Activated naive CD8-positive, alpha-beta T cell treated with anti-CD3 and anti-CD28 coated beads, Interleukin-2, amount 10 ng/mL, durations not matched to agents 7 days and 5 days (primary cell): ENCODE data around the gene CYFIP1. TPM values are rescaled to one million over a fixed set of nuclear protein-coding genes. Genes with fewer than 3 reads are reported as not detected.

Source experiments
- ATAC-seq: fragments of 150-1000 bp; cut with Tn5 transposase; one replicate; pipeline ENCODE4 v1.10.0; 2021; ENCODE audit warnings: low read depth, moderate library complexity
- POLR2A ChIA-PET: fragments of 350-600 bp; sonication (Branson Sonifier 250); formaldehyde crosslinking; loops from one replicate; lab custom pipeline; 2021; ENCODE audit warnings: antibody characterized with exemption; lab: Charles Lee
- DNase-seq: peaks from one replicate; pipeline ENCODE4 v3.0.0; 2021
- H3K27ac Mint-ChIP-seq: one replicate; pipeline ENCODE4 v1.8.0; 2022; ENCODE audit warnings: mild to moderate bottlenecking, mixed read lengths
- H3K27me3 Mint-ChIP-seq: one replicate; pipeline ENCODE4 v1.8.0; 2022; ENCODE audit warnings: mild to moderate bottlenecking, moderate library complexity, mixed read lengths
- H3K36me3 Mint-ChIP-seq: one replicate; pipeline ENCODE4 v1.8.0; 2021; ENCODE audit warnings: mild to moderate bottlenecking, mixed read lengths
- H3K4me1 Mint-ChIP-seq: one replicate; pipeline ENCODE4 v1.8.0; 2021; ENCODE audit warnings: mixed read lengths
- H3K4me3 Mint-ChIP-seq: one replicate; pipeline ENCODE4 v1.8.0; 2022; ENCODE audit warnings: mild to moderate bottlenecking, moderate library complexity, mixed read lengths
- H3K9me3 Mint-ChIP-seq: one replicate; pipeline ENCODE4 v1.8.0; 2021; ENCODE audit warnings: mixed read lengths
- total RNA-seq, 2 experiments: library from RNA; stranded (reverse); gene quantifications; one replicate each; pipeline ENCODE4 v1.2.3, GENCODE V29; 2021

CYFIP1 gene
- total RNA-seq, 2 experiments from 2014 or later: 12.6 to 12.7 TPM

DNA sequence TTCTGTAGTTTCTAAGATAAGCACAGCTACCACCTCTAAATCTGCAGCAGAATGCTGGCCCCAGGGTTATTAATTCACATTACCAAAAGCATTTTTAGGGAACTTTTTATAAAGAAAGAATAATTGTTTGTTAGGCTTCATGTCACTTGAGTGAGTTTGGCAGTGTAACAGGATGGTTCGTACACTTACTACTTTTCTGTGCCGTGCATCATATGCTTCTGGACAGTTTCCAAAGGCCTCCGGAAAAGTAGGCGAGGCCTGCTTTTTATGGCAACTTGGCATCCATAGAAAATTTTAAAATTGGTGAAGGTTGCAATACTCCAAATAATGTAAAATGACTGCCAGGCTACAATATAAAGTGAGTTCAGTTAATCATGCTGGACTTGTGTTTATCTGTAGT is 111.7 kb downstream of the CYFIP1 start:
- ATAC-seq (no peak), DNase-seq (no peak)
- Mint-ChIP-seq H3K36me3 (peaks cover 26% of the 10 kb centered on the region), H3K4me1 (peaks cover 1% of the 10 kb centered on the region), H3K9me3 (no peaks in the 10 kb centered on the region), H3K4me3 (no peak overlapping the region), H3K27me3 (no peaks in the 10 kb centered on the region), H3K27ac (no peak overlapping the region)
- POLR2A ChIA-PET: no interaction called here

DNA sequence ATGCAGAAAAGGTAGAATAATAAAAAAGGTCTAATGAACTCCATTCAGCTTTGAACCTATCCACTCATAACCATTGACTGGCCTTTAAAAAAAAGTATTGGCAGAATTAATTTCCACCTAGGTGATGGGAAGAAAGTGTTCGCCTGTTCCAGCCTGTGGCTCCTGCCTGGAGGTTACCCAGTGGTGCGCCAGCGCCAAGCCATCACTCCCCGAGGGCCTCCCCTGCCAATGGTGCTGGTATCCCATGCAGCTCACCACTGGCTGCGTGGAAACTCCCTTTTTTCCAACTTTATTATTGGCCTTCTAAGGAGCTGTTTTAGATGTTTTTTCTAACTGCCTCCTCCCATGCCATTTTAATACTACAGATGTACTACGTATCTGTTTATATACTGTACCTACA is 112.3 kb downstream of the CYFIP1 start:
- no peak for ATAC-seq
- H3K27me3 Mint-ChIP-seq: no peaks in the 10 kb centered on the region
- DNase-seq: no peak
- no peak overlapping the region for H3K27ac Mint-ChIP-seq
- peaks cover 1% of the 10 kb centered on the region for H3K4me1 Mint-ChIP-seq
- H3K36me3 Mint-ChIP-seq: peaks cover 31% of the 10 kb centered on the region
- no peaks in the 10 kb centered on the region for H3K9me3 Mint-ChIP-seq
- POLR2A ChIA-PET: no interaction called here
- H3K4me3 Mint-ChIP-seq: no peak overlapping the region

DNA sequence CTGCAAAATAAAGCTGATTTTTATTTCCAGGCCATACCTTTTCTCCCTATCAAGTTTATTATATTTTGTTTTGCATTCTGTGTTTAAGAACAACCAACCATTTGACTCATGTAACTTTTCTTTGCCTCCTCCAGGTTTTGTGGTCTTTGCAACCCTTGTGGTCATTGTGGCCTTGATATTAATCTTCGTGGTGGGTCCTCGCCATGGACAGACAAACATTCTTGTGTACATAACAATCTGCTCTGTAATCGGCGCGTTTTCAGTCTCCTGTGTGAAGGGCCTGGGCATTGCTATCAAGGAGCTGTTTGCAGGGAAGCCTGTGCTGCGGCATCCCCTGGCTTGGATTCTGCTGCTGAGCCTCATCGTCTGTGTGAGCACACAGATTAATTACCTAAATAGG is 114.1 kb downstream of the CYFIP1 start:
- no peak overlapping the region for H3K4me3 Mint-ChIP-seq
- no peak overlapping the region for H3K27ac Mint-ChIP-seq
- ATAC-seq: no peak
- H3K4me1 Mint-ChIP-seq: peaks cover 3% of the 10 kb centered on the region
- DNase-seq: no peak
- H3K27me3 Mint-ChIP-seq: no peaks in the 10 kb centered on the region
- H3K9me3 Mint-ChIP-seq: no peaks in the 10 kb centered on the region
- POLR2A ChIA-PET: no interaction called here
- peaks cover 43% of the 10 kb centered on the region for H3K36me3 Mint-ChIP-seq

DNA sequence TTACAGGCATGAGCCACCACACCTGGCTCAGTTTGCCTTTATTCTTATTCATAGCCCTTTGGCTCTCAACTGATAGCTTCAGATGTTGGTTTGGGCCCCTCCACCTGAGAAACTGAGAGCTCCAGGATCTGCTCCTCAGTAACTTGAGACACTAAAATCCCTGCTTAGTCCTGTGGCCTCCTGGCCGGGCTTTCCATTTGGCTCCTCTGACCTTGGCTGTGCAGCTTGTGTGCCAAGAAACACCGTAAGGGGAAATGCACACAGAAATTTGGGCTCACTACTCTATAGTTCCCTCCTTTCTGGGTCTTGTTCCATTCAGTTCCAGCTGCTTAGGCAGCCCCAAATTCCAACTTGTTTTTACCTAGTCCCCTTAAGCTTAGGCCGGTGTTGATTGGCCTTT is 116.8 kb downstream of the CYFIP1 start:
- Mint-ChIP-seq H3K9me3 (no peaks in the 10 kb centered on the region), H3K4me1 (peaks cover 3% of the 10 kb centered on the region)
- no peak for ATAC-seq

DNA sequence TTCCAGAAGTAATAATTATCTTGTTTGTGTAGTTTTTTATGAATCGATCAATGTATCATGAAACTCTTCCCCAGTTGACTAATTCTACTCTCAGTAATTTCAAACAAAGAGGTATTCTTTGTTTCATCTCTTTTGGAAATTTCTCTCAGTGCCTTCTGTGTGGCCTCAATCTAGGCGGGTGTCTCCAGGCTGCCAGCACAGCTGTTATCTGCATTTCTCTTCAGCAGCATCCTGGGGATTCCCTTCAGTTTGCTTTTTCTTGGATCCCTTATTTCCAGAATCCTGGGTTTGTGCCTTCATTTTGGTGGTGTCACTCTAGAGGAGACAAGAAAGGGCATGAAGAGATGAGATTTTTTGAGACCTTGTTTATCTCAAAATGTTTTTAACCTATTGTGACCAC is 119.0 kb downstream of the CYFIP1 start:
- Mint-ChIP-seq H3K27me3 (no peaks in the 10 kb centered on the region), H3K4me1 (peaks cover 3% of the 10 kb centered on the region), H3K27ac (no peak overlapping the region), H3K36me3 (peaks cover 52% of the 10 kb centered on the region), H3K4me3 (no peak overlapping the region), H3K9me3 (no peaks in the 10 kb centered on the region)
- no peak for ATAC-seq
- POLR2A ChIA-PET: no interaction called here
- DNase-seq: no peak

More for the DNA sequence above, 116.8 kb downstream of the CYFIP1 start:
- Mint-ChIP-seq H3K4me3 (no peak overlapping the region), H3K36me3 (peaks cover 47% of the 10 kb centered on the region), H3K27me3 (no peaks in the 10 kb centered on the region), H3K27ac (no peak overlapping the region)
- POLR2A ChIA-PET: no interaction called here
- DNase-seq: no peak

DNA sequence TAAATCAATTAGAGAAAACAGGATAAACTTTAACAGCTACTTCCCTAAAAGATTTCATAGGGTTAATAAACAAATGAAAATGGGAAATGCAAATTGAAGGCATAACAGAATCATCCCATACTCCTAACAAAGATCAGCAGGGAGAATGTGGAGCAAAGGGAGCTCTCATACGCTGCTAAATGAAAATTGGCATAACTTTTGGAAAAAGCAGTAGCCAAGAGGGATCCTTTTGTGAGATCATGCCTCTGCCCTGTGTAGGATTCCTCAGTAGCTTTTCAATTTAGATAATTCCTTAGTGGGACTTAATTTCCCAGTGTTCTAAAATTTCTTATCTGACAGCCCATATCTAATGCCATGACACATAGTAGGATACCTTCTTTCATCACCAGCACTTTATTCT is 123.5 kb downstream of the CYFIP1 start:
- ATAC-seq: no peak
- no peaks in the 10 kb centered on the region for H3K4me1 Mint-ChIP-seq
- H3K4me3 Mint-ChIP-seq: no peak overlapping the region
- H3K36me3 Mint-ChIP-seq: peaks cover 38% of the 10 kb centered on the region
- H3K27ac Mint-ChIP-seq: no peak overlapping the region
- POLR2A ChIA-PET: no interaction called here
- no peaks in the 10 kb centered on the region for H3K9me3 Mint-ChIP-seq
- H3K27me3 Mint-ChIP-seq: no peaks in the 10 kb centered on the region
- no peak for DNase-seq

DNA sequence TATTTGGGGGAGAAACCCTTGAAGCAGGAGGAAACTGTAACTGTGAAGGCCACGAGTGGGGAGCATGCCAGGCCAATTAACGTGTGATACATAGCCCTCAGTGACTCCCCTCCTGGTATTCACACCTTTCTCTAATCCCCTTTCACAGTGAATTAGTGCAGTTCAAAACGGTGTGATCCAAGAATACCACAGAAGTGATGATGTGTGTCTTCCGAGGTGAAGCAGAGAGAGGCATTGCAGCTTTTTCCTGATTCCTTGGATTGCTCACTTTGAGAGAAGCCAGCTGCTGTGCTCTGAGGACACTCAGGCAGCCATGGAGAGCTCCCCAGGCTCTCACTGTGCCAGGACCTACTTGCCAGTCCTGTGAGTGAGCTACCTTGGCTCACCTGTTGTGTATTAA is 124.4 kb downstream of the CYFIP1 start:
- POLR2A ChIA-PET: no interaction called here
- ATAC-seq (no peak), DNase-seq (no peak)
- peaks cover 2% of the 10 kb centered on the region for H3K4me1 Mint-ChIP-seq
- H3K27ac Mint-ChIP-seq: no peak overlapping the region
- peaks cover 35% of the 10 kb centered on the region for H3K36me3 Mint-ChIP-seq
- no peaks in the 10 kb centered on the region for H3K9me3 Mint-ChIP-seq
- H3K27me3 Mint-ChIP-seq: no peaks in the 10 kb centered on the region
- H3K4me3 Mint-ChIP-seq: no peak overlapping the region

DNA sequence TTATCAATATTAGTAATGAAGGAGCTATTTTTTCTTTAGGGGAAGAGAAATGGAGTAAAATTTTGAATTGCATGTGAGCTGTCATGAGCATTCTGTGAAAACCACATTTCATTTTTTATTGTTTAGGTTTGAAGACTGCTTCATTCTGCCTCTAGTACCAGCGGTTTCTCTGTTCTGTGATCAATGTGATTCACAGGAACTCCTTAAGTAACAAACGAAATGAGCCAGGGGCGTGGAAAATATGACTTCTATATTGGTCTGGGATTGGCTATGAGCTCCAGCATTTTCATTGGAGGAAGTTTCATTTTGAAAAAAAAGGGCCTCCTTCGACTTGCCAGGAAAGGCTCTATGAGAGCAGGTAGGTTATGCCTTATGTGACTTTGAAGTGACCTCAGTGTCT is 128.7 kb downstream of the CYFIP1 start:
- Mint-ChIP-seq H3K4me1 (peaks cover 4% of the 10 kb centered on the region), H3K27me3 (no peaks in the 10 kb centered on the region), H3K36me3 (peaks cover 25% of the 10 kb centered on the region), H3K27ac (no peak overlapping the region), H3K9me3 (no peaks in the 10 kb centered on the region), H3K4me3 (no peak overlapping the region)
- no peak for DNase-seq
- ATAC-seq: no peak
- POLR2A ChIA-PET: no interaction called here

DNA sequence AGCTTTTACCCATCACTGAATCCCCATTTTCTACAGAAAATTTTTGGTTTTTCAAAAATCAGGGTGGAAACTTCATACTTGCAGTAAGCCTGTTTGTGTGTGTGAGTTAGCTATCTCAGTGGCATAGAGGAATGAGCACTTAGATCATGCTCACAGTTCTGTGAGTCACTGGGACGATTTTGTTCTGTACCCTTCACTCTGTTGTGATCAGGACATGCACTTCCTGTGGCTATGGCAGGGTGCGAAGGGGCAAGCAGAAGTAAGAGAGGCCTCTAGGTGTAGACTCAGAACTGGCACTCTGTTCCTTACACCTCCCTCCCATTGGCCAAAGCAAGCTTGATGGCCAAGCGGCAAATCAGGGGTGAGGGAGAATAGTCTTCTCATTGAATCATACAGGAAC is 130.1 kb downstream of the CYFIP1 start:
- Mint-ChIP-seq H3K27me3 (no peaks in the 10 kb centered on the region), H3K9me3 (no peaks in the 10 kb centered on the region), H3K36me3 (peaks cover 21% of the 10 kb centered on the region), H3K4me3 (no peak overlapping the region), H3K27ac (no peak overlapping the region), H3K4me1 (peaks cover 4% of the 10 kb centered on the region)
- ATAC-seq (peak; percentile 33), DNase-seq (no peak)
- POLR2A ChIA-PET: interaction anchor here (0.7 kb wide), 1 partner anchor 31 kb away, joined by 3 read pairs; no protein-coding TSS in a partner anchor

DNA sequence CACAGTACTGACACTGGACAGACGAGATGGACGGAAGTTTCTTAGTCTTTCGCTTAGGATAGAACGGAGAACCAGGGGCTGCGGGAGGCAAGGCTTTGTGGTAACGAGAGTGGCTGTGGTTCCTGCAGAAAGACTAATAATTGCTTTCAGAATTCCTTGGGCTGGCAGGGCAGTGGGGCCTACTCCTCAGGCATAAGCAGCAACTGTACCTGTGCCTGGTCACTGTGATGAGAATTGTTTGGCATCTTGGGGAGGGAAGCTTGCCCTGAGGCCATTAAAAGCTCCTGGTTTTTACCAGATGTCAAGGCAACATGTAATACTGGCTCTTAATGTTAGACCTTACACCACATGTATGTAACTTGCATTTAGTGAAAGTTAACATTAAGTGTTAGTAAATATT is 134.1 kb downstream of the CYFIP1 start:
- H3K4me1 Mint-ChIP-seq: peaks cover 13% of the 10 kb centered on the region
- peaks cover 19% of the 10 kb centered on the region for H3K36me3 Mint-ChIP-seq
- H3K27ac Mint-ChIP-seq: no peak overlapping the region

DNA sequence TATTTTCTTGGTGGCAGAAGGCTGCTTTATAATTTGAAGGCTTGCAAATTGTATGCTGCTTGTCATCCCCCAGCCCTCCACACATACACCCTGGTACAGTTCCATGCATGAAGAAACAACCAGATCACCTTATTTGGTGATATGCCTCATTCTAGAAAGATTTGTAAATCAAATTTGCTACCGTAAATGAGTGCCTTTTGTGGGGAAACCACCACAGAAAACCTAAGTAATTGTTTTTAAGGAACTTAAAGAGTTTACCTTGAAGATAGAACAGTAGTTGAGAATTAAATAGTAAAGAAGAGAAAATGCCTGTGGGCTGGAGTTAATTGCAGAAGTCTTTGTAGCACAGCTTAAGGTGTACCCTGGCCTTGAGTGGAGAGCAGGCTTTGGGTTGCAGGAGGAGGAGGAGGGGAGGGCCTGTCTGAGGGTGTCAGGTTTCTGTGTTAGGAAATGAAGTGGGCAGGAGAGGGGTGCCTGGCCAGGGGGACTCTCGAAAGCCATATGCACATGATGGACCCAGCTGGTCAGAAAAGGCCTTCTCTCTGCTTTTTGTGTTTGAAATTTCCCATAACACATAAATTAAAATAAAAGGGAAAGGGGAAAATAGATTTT is 134.8 kb downstream of the CYFIP1 start:
- H3K4me1 Mint-ChIP-seq: peaks cover 17% of the 10 kb centered on the region
- H3K36me3 Mint-ChIP-seq: peaks cover 17% of the 10 kb centered on the region
- POLR2A ChIA-PET: no interaction called here
- ATAC-seq (no peak), DNase-seq (no peak)
- no peaks in the 10 kb centered on the region for H3K9me3 Mint-ChIP-seq
- no peaks in the 10 kb centered on the region for H3K27me3 Mint-ChIP-seq
- H3K27ac Mint-ChIP-seq: no peak overlapping the region
- H3K4me3 Mint-ChIP-seq: no peak overlapping the region

More for the DNA sequence above, 134.1 kb downstream of the CYFIP1 start:
- no peaks in the 10 kb centered on the region for H3K27me3 Mint-ChIP-seq
- ATAC-seq: no peak
- POLR2A ChIA-PET: no interaction called here
- H3K9me3 Mint-ChIP-seq: no peaks in the 10 kb centered on the region
- H3K4me3 Mint-ChIP-seq: no peak overlapping the region
- DNase-seq: no peak

DNA sequence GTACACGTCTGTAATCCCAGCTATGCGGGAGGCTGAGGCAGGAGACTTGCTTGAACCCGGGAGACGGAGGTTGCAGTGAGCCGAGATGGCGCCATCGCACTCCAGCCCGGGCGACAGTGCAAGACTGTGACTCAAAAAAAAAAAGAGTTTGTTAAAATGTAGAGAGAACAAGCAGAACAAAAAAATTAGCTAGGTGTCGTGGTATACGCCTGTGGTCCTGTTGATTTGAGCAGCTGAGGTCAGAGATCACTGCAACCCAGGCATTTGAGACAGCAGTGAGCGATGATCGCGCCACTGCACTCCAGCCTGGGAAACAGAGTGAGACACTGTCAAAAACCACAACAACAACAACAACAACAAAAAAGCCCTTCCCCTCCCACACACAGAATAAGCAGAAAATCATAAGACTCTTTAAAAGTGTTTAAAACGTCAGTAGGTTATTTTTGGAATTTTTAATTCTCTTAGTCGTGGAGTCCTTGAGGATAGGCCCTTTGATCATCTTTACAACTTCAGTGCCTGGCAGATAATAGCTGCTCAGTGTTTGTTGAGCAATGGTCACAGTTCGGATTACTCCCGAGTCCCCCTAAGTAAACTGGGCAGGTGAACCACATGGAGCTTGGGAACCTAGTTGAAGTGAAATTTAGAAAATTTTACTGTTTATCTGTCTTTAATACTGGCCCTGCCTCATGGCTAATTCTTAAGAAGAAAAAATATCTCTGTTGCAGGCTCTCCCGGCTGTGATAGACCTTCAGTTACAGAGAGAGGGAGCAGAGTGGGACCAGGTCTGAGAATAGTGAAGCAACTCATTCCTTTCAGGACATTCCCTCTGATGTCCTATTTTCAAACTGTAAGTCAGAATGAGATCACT is 135.5 kb downstream of the CYFIP1 start:
- no peak for DNase-seq

DNA sequence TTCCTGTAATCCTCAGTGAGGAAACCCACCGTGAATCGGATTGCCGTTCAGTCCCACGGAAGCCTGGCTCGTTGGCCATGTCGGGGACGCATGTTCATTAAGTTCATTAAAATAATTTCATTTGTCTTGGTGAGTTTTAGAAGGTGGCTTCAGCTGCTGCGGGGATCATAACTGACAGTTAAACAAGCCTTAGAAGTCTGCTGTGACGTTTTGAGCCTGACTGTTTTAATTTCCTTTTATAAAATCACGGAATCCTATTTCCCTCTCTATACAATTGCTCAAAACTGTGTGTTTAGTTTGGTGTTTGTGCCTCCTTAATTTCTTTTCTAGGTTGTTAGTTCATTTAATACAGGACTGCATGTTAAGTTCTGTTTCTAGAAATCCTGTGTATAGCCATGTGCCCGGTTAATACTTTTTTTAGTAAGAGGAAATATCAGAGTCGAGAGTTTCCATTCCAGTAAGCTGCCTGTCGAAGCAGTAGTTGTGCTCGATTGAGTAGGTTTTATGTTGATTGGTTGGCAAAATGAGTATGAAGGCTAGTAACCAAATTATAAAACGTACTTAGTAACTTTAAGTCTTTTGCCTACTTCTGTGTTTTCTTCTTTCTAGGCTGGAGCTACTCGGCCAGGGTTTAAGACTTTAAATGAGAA is 141.0 kb downstream of the CYFIP1 start:
- peak overlapping the region; percentile 92 for H3K27ac Mint-ChIP-seq
- POLR2A ChIA-PET: interaction anchor here (0.8 to 1.5 kb wide), 3 partner anchors 52 to 200 kb away, joined by 3 to 5 read pairs (median 5); partner anchors contain the start of genes NIPA1 and TUBGCP5
- ATAC-seq (no peak), DNase-seq (no peak)
- peaks cover 5% of the 10 kb centered on the region for H3K27me3 Mint-ChIP-seq
- peaks cover 13% of the 10 kb centered on the region for H3K36me3 Mint-ChIP-seq
- peaks cover 18% of the 10 kb centered on the region for H3K4me1 Mint-ChIP-seq
- no peaks in the 10 kb centered on the region for H3K9me3 Mint-ChIP-seq
- H3K4me3 Mint-ChIP-seq: peak overlapping the region; percentile 98

More for the DNA sequence above, 135.5 kb downstream of the CYFIP1 start:
- Mint-ChIP-seq H3K4me3 (no peak overlapping the region), H3K4me1 (peaks cover 17% of the 10 kb centered on the region), H3K36me3 (peaks cover 19% of the 10 kb centered on the region), H3K9me3 (no peaks in the 10 kb centered on the region), H3K27ac (no peak overlapping the region), H3K27me3 (no peaks in the 10 kb centered on the region)
- ATAC-seq: no peak
- POLR2A ChIA-PET: no interaction called here
